PC-9 (cell line): Measurements from ENCODE around the gene PTPN14.

ENCODE experiments used
- CTCF ChIP-seq: fragments of 200-600 bp; sonication (generic); conservative IDR thresholded peaks from 2 replicates; pipeline ENCODE4 v1.6.1; 2017; ENCODE audit warnings: mixed run types, antibody characterized with exemption, mild to moderate bottlenecking, moderate library complexity
- EZH2 ChIP-seq: fragments of 200-600 bp; sonication (generic); IDR thresholded peaks from 2 replicates; pipeline ENCODE4 v1.8.0; 2017; ENCODE audit warnings: antibody characterized with exemption, low read depth

GRCh38 chr1:214398490-214398889 is 152.9 kb downstream of the PTPN14 start:
- no peak for TF ChIP-seq CTCF
- no peak for TF ChIP-seq EZH2
